NCI-H446 (cell line): ENCODE results near the gene THAP7.
"Not testable (repeated sequence)": the region's sequence is repeated elsewhere in the genome, so short reads cannot be mapped to it uniquely, and the experiment has no call there.

ENCODE experiments used
- DNase-seq, 2 experiments: peaks; one replicate each; lab custom pipeline; 2025; lab: John Stamatoyannopoulos, UW

THAP7 gene

GRCh38 chr22:21013657-21014201 is 11.8 kb upstream of the THAP7 start:
- DNase-seq: no peak

- DNase-seq: peak in 1 of 2 experiments; percentile 51
These were observed 10.8 kb upstream of the THAP7 start for GRCh38 chr22:21012446-21013407.

- no peak for DNase-seq
These were observed 8.7 kb upstream of the THAP7 start for GRCh38 chr22:21010426-21011113.

GRCh38 chr22:21009638-21010425 is 7.9 kb upstream of the THAP7 start:
- no peak for DNase-seq

- not testable (repeated sequence) for DNase-seq
These were observed 7.3 kb upstream of the THAP7 start for GRCh38 chr22:21009208-21009607.

GRCh38 chr22:21003782-21004181 is 1.9 kb upstream of the THAP7 start:
- no peak for DNase-seq

- DNase-seq: peak in 1 of 2 experiments; percentile 76
These were observed 824 bp downstream of the THAP7 start for GRCh38 chr22:21000987-21001600.

- DNase-seq: peak in 1 of 2 experiments; percentile 38
These were observed 1.5 kb downstream of the THAP7 start for GRCh38 chr22:21000207-21000986.

GRCh38 chr22:20999350-21000206 is 2.3 kb downstream of the THAP7 start:
- DNase-seq: no peak

GRCh38 chr22:20998411-20999336 is 3.2 kb downstream of the THAP7 start:
- DNase-seq: no peak

GRCh38 chr22:20997536-20998257 is 4.2 kb downstream of the THAP7 start:
- DNase-seq: no peak

GRCh38 chr22:20996598-20997535 is 5.1 kb downstream of the THAP7 start:
- DNase-seq: no peak

- no peak for DNase-seq
These were observed 5.9 kb downstream of the THAP7 start for GRCh38 chr22:20996031-20996410.

GRCh38 chr22:20995329-20996030 is 6.4 kb downstream of the THAP7 start:
- no peak for DNase-seq

- DNase-seq: no peak
These were observed 7.0 kb downstream of the THAP7 start for GRCh38 chr22:20994902-20995241.
